GM21423 (cell line): ENCODE data around the gene TAPBP.
"Not testable (repeated sequence)": the region's sequence is repeated elsewhere in the genome, so short reads cannot be mapped to it uniquely, and the experiment has no call there.

Source experiments
- ATAC-seq: cut with Tn5 transposase; IDR thresholded peaks from one replicate; pipeline ENCODE4 v1.9.1; 2021; ENCODE audit warnings: mild to moderate bottlenecking, moderate library complexity; ENCODE audit not compliant: unreplicated experiment

The TAPBP gene

DNA sequence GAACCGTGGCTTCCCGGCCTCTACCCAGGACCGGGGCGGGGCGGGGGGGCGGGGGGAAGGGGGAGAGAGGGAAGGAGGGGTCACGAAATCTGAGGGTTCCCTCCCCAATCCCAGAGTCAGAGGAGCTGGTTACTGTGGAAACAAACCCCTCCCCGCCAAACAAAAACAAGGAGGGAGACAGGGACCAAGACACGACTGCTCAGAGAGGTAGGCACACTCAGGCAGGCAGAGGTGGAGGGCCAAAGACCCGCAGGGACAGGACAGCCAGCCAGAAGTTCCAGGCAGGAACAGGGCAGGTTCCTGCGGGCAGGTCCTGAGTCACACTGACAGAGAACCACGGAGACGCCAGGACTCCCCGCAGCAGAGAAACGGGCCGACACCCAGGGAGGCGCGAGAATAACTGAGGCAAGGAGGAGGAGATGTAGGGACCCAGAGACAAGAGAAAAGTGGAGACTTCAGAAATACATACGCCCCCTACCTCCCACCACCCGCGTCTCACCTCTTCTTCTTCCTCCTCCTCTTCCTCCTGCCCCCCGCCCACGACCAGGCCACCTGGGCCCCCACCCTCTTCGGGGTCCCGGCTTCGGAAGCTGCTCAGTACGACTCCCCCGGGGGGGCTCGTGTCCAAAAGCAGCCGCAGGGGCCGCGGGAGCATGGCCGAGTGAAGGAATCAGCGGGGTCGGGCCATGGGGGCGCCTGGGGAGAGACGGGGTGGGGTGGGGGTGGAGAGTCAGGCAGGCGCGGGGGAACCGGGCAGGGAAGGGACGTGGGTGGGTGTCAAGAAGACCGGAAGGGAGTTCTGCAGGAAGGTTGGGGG is 15.7 kb downstream of the TAPBP start:
- ATAC-seq = no peak

- ATAC-seq = no peak
Observed at GRCh38 chr6:33297406-33297955, 16.4 kb downstream of the TAPBP start.

GRCh38 chr6:33296797-33297405 is 17.0 kb downstream of the TAPBP start:
- no peak for ATAC-seq

DNA sequence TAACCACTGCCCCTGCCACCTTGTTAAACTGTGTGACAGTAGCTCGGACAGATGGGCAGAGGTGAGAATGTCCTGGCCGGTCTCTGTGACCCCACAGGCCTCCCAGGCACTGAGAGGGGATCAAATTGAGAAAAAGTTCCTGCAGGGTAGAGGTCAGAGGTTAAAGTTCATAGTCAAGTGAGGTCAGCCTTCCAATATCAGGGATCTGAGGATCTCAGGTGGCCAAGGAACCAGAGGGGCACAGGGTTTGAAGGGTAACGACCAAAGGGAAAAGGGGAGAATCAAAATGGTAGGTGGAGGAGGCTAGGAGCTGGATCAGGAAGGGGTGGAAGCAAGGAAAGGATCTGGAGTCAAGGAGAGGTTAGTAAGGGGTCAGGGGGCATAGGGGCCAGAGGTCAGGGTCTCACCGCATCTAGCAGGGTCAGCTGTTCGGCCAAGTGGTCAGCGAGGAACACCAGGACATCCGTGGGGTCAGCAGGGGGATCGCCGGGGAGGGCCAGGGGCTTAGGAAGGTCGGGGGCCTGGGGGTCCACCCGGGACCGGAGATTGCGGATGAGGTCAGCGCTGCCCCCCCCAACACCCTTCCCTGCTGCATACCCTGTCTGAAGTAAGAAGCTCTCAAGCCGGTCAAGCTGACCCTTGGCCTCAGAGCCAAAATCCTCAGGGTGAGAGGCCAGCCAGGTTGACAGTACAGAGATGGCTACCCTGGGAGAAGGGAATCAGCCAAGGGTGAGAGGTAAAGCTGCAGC is 18.1 kb downstream of the TAPBP start:
- no peak for ATAC-seq

- ATAC-seq = no peak
Observed at GRCh38 chr6:33294086-33294823, 19.6 kb downstream of the TAPBP start.

- no peak for ATAC-seq
Observed at GRCh38 chr6:33292996-33293682, 20.7 kb downstream of the TAPBP start.

- no peak for ATAC-seq
Observed at GRCh38 chr6:33290459-33290858, 23.4 kb downstream of the TAPBP start.

- ATAC-seq = no peak
Observed at GRCh38 chr6:33289784-33290315, 24.0 kb downstream of the TAPBP start.

DNA sequence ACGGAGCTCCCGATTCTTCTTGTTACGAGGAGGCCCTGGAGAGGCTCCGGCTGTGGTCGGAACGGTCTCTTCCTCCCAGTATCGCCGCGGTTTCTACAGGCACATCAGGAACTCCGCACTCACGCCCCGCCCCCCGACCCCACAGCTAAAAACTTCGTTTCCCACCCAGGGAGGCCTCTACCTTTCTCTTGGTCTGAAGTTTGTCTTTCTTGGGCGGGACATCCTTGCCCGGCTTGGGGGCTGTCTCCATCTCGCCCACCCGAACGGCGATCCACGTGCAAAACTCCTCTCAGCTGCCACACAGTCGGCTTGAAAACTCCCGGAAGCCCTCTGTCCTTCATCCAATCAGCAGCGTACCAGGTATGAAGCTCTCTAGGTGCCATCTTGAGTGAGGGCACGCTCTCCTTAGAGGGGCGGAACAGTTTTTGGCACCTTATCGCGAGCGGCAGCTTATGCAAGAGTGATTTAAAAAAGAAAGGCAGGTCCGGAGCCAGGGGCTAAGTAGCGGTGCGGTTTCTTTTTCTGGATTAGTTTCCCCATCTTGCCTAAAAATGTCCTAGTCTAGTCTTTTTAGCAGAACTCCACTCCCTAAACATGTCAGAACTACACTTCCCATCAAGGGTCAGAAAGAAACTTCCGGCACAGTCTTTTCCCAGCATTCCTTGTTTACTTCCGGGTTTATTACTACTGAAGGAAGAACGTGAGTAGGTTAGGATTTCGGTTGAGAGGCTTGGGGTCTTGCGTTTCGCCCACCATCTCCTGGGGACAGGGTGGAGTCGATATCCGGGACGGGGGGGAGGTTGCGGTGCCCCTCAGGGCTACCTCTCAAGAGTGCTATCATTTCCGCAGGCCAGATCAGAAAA is 24.7 kb downstream of the TAPBP start, which contains the start of the genes PFDN6 and WDR46:
PFDN6 (plus strand) TSS at position 681 of the 863 bp plus-strand sequence. CDS start 256 bp downstream, outside the sequence.
WDR46 (minus strand) TSS at position 319 of the 863 bp plus-strand sequence; CDS start at position 250, 69 bp downstream.
- peak; percentile 82 for ATAC-seq

DNA sequence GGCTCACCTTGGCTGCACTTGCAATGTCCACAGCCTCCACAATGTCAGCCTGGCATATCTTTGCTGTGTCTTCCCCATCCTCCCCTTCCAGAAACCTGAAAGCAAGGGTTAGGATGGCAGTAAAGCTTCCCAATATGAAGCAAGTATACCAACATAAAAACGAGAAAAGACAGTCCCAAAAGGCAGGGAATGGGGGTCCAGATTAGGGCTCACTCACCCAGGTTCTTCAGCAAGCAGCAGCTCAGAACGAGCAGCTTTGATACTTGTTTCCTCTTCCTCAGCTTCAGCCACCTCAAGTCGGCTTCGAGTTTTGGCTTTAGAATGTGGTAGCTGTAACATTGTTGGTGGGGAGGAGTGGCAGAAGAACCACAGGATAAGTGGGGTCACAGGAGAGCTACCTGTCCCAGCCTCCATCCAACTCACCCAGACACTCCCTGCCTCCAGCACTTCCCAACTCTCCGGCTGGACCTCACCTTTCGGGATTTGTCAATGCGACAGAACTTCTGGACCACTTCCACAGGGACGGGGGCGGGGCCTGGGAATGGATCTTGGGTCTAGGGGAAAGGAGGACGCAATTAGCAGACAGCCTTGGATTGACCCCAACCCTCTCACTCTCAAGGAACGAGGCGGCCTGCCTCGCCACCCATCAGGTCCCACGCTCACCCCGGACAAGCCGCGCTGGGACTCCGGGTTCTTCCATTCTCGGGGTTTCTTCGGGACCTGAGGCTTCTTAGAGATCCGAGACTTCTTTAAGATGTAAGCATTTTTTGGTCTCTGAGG is 25.5 kb downstream of the TAPBP start:
- ATAC-seq = no peak

GRCh38 chr6:33286946-33287914 is 26.6 kb downstream of the TAPBP start:
- ATAC-seq = no peak

DNA sequence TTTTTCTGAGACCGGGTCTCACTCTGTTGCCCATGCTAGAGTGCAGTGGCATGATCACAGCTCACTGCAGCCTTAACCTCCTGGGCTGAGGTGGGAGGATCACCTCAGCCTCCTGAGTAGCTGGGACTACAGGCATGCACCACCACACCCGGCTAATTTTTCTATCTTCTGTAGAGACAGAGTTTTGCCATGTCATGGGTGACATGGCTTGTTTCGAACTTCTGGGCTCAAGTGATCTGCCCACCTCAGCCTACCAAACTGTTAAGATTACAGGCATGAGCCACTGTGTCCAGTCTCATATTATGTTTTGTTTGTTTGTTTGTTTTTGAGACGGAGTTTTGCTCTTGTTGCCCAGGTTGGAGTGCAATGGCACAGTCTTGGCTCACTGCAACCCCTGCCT is 28.7 kb downstream of the TAPBP start:
- ATAC-seq = not testable (repeated sequence)

DNA sequence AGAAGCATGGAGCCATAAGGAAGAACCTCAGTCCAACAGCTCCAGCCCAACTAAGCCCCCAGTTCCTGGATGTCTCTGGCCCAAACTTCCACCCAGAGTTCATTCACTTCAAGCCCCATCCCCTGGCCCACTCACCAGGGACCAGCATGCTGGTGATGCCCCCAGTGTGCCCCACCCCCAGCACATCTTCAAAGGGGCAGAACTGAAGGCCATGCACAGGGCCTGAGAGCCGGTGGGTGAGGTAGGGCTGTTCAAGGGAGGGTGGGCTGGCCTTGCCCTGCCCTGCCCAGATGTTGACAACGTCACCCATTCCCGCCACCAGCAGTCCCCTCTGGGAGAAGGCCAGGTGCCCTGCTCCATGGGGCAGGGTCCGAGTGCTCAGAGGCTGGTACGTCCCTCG is 33.3 kb downstream of the TAPBP start:
- no peak for ATAC-seq

DNA sequence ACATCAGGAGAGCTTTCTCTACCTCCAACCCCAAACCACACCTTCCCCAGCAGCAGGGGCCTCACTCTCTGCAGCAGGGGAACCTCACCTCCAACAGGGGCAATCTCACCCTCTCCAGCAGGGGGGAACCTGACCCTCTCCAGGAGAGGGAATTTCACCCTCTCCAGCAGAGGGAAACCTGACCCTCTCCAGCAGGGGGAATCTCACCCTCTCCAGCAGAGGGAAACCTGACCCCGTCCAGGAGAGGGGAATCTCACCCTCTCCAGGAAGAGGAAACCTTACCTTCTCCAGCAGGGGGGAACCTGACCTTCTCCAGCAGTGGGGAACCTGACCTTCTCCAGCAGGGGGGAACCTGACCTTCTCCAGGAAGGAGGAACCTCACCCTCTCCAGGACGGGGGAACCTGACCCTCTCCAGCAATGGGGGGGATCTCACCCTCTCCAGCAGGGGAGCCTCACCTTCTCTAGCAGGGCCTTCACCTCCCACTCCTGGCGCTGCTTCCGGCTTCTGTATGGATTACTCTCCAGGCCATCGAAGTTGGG is 33.8 kb downstream of the TAPBP start:
- ATAC-seq = no peak

- no peak for ATAC-seq
Observed at GRCh38 chr6:33279257-33279695, 34.6 kb downstream of the TAPBP start.

DNA sequence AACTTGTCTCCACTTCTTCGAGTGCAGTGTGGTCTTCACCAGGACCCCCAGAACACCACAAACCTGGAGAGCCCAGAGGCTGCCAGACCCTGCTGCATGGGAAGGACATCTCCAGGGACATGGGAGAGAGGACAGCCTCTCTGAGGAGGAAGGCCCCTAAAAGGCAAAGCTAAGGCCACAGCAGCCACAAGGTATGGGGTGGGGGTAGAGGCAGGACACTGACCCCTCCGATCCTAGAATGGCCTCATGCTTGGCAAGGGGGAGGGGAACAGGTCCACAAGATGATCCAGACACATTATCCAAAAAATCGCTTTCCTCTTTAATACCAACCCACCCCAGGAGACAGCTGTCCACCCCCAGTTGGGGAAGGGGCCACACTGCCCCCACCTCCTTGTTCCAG is 35.1 kb downstream of the TAPBP start:
- no peak for ATAC-seq

DNA sequence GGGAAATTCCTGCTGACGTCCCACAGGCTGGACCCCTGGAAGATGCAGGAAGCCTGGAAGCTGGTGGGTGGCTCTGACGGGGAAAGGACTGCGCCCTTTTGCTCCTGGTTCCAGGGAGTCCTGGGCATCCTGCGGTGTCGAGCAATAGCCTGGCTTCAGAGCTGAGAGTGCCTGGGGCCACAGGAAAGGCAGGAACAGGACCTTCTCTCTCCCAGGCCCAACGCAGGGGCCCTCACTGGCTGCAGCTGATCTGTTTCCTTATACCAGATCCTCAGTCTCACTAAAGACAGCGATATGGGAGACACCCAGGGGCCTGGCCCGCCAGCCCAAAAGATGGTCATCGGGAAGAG is 35.5 kb downstream of the TAPBP start:
- no peak for ATAC-seq
